HepG2 (cell line): ENCODE measurements around the gene SPAG4. TPM values are rescaled to one million over a fixed set of nuclear protein-coding genes. Genes with fewer than 3 reads are reported as not detected.

Experiments used
- CBFB ChIP-seq: sonication (generic); formaldehyde crosslinking; IDR thresholded peaks from 2 replicates; pipeline ENCODE4 v1.4.0; 2020; ENCODE audit warnings: missing genetic modification reagents
- ELF1 ChIP-seq: sonication (generic); formaldehyde crosslinking; IDR thresholded peaks from 2 replicates; pipeline ENCODE4 v1.4.0; 2020; ENCODE audit warnings: missing genetic modification reagents
- FUBP1 ChIP-seq: sonication (generic); formaldehyde crosslinking; IDR thresholded peaks from 2 replicates; pipeline ENCODE4 v1.5.1; 2020; ENCODE audit warnings: missing genetic modification reagents, mild to moderate bottlenecking, borderline replicate concordance
- IRF9 ChIP-seq: sonication (generic); formaldehyde crosslinking; IDR thresholded peaks from 2 replicates; pipeline ENCODE4 v1.8.0; 2022; ENCODE audit warnings: missing genetic modification reagents, mild to moderate bottlenecking, borderline replicate concordance
- PCBP1 ChIP-seq: fragments of 200-400 bp; formaldehyde crosslinking; IDR thresholded peaks from 2 replicates; pipeline ENCODE4 v1.6.1; 2017; ENCODE audit warnings: mild to moderate bottlenecking, low read depth, low read length, borderline replicate concordance
- PTBP1 ChIP-seq: fragments of 200-400 bp; formaldehyde crosslinking; IDR thresholded peaks from 2 replicates; pipeline ENCODE4 v1.6.1; 2018; ENCODE audit warnings: low read length, low read depth; ENCODE audit not compliant: poor library complexity, severe bottlenecking
- REXO4 ChIP-seq: sonication (generic); formaldehyde crosslinking; IDR thresholded peaks from 2 replicates; pipeline ENCODE4 v1.8.0; 2022; ENCODE audit warnings: missing genetic modification reagents, mild to moderate bottlenecking, borderline replicate concordance
- SNAPC5 ChIP-seq: sonication (generic); formaldehyde crosslinking; IDR thresholded peaks from 2 replicates; pipeline ENCODE4 v1.8.1; 2023; ENCODE audit warnings: mild to moderate bottlenecking, missing genetic modification reagents, borderline replicate concordance
- SP4 ChIP-seq: sonication (generic); formaldehyde crosslinking; IDR thresholded peaks from 2 replicates; pipeline ENCODE4 v1.8.1; 2023; ENCODE audit warnings: mild to moderate bottlenecking, missing genetic modification reagents
- TOE1 ChIP-seq: sonication (generic); formaldehyde crosslinking; IDR thresholded peaks from 2 replicates; pipeline ENCODE4 v1.4.0; 2020; ENCODE audit warnings: mild to moderate bottlenecking, missing genetic modification reagents
- ZIK1 ChIP-seq: sonication (generic); formaldehyde crosslinking; IDR thresholded peaks from 2 replicates; pipeline ENCODE4 v1.5.0; 2020; ENCODE audit warnings: mild to moderate bottlenecking, low read depth, missing genetic modification reagents, borderline replicate concordance
- ZNF138 ChIP-seq: sonication (generic); formaldehyde crosslinking; IDR thresholded peaks from 2 replicates; pipeline ENCODE4 v1.5.0; 2020; ENCODE audit warnings: mild to moderate bottlenecking, low read depth, missing genetic modification reagents
- ZNF253 ChIP-seq: sonication (generic); formaldehyde crosslinking; IDR thresholded peaks from 2 replicates; pipeline ENCODE4 v1.8.0; 2022; ENCODE audit warnings: mild to moderate bottlenecking, missing genetic modification reagents, borderline replicate concordance
- ZNF501 ChIP-seq: sonication (generic); formaldehyde crosslinking; IDR thresholded peaks from 2 replicates; pipeline ENCODE4 v1.5.1; 2020; ENCODE audit warnings: mild to moderate bottlenecking, moderate library complexity, missing genetic modification reagents
- ZNF780A ChIP-seq: sonication (generic); formaldehyde crosslinking; IDR thresholded peaks from 2 replicates; pipeline ENCODE4 v1.8.0; 2022; ENCODE audit warnings: mild to moderate bottlenecking, missing genetic modification reagents, moderate library complexity
- ZNF784 ChIP-seq: sonication (generic); formaldehyde crosslinking; IDR thresholded peaks from 2 replicates; pipeline ENCODE4 v1.5.1; 2020; ENCODE audit warnings: missing genetic modification reagents, mild to moderate bottlenecking, borderline replicate concordance
- polyA plus RNA-seq, 8 experiments: library from polyadenylated mRNA; depleted of rRNA in 3 of 8; stranded (reverse) in 7 of 8; unstranded in 1 of 8; fragments of >200 nt; fragmentation: Illumina TruSeq in 4 of 8; extraction: Trizol in 4 of 8; gene quantifications; 2 replicates each; pipeline versions ENCODE4 v1.2.1 to v1.2.3, GENCODE V29; 2011 to 2016; ENCODE audit warnings: low read depth in 4 of 8, missing spikeins in 1 of 8, mixed read lengths in 1 of 8; ENCODE audit not compliant: insufficient read depth in 1 of 8
- total RNA-seq, 5 experiments: library from RNA; depleted of rRNA; stranded (reverse); fragments of >200 nt; fragmentation: Illumina TruSeq; extraction: Trizol; gene quantifications; 2 replicates each; pipeline ENCODE4 v1.2.3, GENCODE V29; 2016; ENCODE audit warnings: low read depth in 1 of 5

The SPAG4 gene
- total and polyA plus RNA-seq, 2 of the 13 experiments (the other 11 are each of a cell fraction or from before 2014, with no cell fraction given), result 5.8 to 137 TPM

- no peak for TF ChIP-seq ZNF780A
- TF ChIP-seq PCBP1, result no peak
- no peak for TF ChIP-seq REXO4 (CRISPR knock-in tag)
- no peak for TF ChIP-seq ELF1
- no peak for TF ChIP-seq PTBP1
- 0 out of 2 replicates have a peak, but pooled peaks have one; percentile 40 for TF ChIP-seq SP4 (CRISPR knock-in tag)
- TF ChIP-seq ZNF501 (CRISPR knock-in tag), result 0 out of 2 replicates have a peak, but pooled peaks have one; percentile 15
- TF ChIP-seq TOE1, result no peak
- TF ChIP-seq ZNF253 (CRISPR knock-in tag), result no peak
- 0 out of 2 replicates have a peak, but pooled peaks have one; percentile 36 for TF ChIP-seq IRF9
- TF ChIP-seq FUBP1, result no peak
- no peak for TF ChIP-seq ZNF784
- TF ChIP-seq ZNF138 (CRISPR knock-in tag), result no peak
- no peak for TF ChIP-seq SNAPC5
- TF ChIP-seq ZIK1, result no peak
- TF ChIP-seq CBFB (CRISPR knock-in tag), result no peak
These were observed 11.2 kb upstream of the SPAG4 start (continued) for GRCh38 chr20:35604449-35604747.
